ENCODE measurements around the gene KDM1B. TPM values are rescaled to one million over a fixed set of nuclear protein-coding genes. Genes with fewer than 3 reads are reported as not detected.

KDM1B gene
- total and polyA plus RNA-seq, 9 donors = 4.7 to 21.7 (median 13.7) TPM

GRCh38 chr6:18263418-18264218 is 108.4 kb downstream of the KDM1B start:
- no peaks in the 10 kb centered on the region for H3K9me3 ChIP-seq
- peaks cover 8% of the 10 kb centered on the region for H3K4me1 ChIP-seq (ENCODE audit: insufficient read depth)
- H3K27me3 ChIP-seq = no peaks in the 10 kb centered on the region
- 0% methylated on average over 43 to 50 of the region's 50 CpGs for WGBS, 3 donors
- DNase-seq = no peak
- peak overlapping the region; percentile 83 for H3K4me3 ChIP-seq
- intact Hi-C loops (cut with DNase I) = loop anchor here in 1 of 4 donors (10.0 kb wide), 1 partner anchor 109 kb away; the partner anchor contains the start of genes KDM1B and TPMT
- no peaks in the 10 kb centered on the region for H3K36me3 ChIP-seq
- H3K27ac ChIP-seq = peak overlapping the region; percentile 93 to 99
- TF ChIP-seq POLR2A (IDR thresholded peaks at IDR 0.05) (no peak), CTCF (IDR thresholded peaks at IDR 0.05) (no peak), EP300 (IDR thresholded peaks at IDR 0.05) (no peak)

DNA sequence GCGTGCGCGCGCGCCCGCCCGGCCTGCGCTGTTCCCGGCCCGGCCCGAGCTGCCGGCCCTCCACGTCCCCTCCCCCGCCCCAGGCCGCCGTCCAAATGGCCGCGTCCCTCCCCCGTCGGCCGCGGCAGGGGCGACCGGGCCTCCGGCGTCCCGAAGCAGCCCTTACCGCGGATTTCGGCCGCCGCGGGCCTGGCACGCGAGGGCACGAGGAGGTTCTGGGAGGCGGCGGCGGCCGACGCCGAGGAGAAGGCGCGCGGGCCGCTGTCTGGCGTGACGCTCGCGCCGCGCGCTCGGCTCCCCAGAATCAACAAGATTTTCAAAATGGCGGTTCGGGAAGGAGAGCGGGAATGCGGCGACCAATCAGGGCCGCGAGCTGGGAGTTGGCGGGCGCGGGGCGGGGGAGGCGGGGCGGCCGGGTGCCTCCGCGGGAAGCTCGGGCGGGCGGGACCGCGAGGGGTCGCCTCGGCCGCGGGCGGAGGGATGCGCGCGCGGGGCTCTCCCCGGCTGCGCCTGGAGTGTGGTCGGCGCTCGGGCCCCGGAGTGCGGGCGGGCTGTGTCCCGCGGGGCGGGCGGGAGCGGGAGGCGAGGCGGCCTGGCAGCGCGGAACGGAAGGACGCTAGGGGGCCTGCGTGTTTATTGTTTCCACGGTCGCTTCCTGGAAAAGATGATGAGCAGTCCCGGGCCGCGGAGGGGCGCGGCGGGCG is 109.1 kb downstream of the KDM1B start, which contains the start of gene DEK:
Gene DEK, minus strand, starts transcription at position 312 of the 704 bp plus-strand sequence. CDS start 543 bp downstream, outside the sequence.
- H3K4me1 ChIP-seq (ENCODE audit: insufficient read depth) = peaks cover 8% of the 10 kb centered on the region
- DNase-seq = peak; percentile 87 to 93 (median 88)
- no peaks in the 10 kb centered on the region for H3K9me3 ChIP-seq
- no peak for TF ChIP-seq EP300 (IDR thresholded peaks at IDR 0.05)
- peak; percentile 47 to 62 (median 50) for TF ChIP-seq CTCF (IDR thresholded peaks at IDR 0.05)
- peak; percentile 49 for TF ChIP-seq POLR2A (IDR thresholded peaks at IDR 0.05)
- WGBS, 3 donors = 0 to 1% (median 0%) methylated on average over 29 to 113 of the region's 113 CpGs
- peak within 1 kb of the TSS; percentile 83 for H3K4me3 ChIP-seq
- intact Hi-C loops (cut with DNase I) = loop anchor here in 1 of 4 donors (10.0 kb wide), 1 partner anchor 110 kb away; the partner anchor contains the start of genes KDM1B and TPMT
- H3K27ac ChIP-seq = peak within 1 kb of the TSS; percentile 93 to 99
- H3K36me3 ChIP-seq = no peaks in the 10 kb centered on the region
- H3K27me3 ChIP-seq = no peaks in the 10 kb centered on the region

DNA sequence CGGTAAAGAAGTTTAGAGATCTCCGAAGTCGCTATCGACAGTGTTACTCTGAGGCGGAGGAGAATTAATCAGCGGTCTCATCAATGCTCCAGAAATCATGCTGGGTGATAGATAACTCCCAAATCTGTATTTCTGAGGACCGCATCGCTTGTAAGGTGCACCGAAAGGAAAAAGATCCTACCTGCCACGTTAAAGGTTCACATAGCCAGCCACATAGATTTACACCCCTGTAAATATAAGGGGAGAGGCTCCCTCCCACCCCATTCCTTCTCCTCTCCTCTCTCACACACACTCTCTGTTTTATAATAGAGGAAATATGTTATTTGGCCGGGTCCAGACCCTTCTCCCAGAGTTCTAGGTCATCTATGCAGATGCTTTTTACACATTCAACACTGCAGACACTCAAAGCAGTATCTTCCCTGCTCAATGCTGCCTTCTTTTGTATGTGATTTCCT is 109.7 kb downstream of the KDM1B start:
- Histone ChIP-seq H3K27ac (peak overlapping the region; percentile 93 to 99), H3K4me3 (peak overlapping the region; percentile 83), H3K36me3 (no peaks in the 10 kb centered on the region), H3K27me3 (no peaks in the 10 kb centered on the region), H3K9me3 (no peaks in the 10 kb centered on the region), H3K4me1 (ENCODE audit: insufficient read depth) (peaks cover 8% of the 10 kb centered on the region)
- no peak for TF ChIP-seq CTCF (IDR thresholded peaks at IDR 0.05)
- no peak for TF ChIP-seq POLR2A (IDR thresholded peaks at IDR 0.05)
- no peak for TF ChIP-seq EP300 (IDR thresholded peaks at IDR 0.05)
- intact Hi-C loops (cut with DNase I) = loop anchor here in 1 of 4 donors (10.0 kb wide), 1 partner anchor 110 kb away; the partner anchor contains the start of genes KDM1B and TPMT
- DNase-seq = no peak
- 1 to 5% (median 3%) methylated on average over 10 to 11 of the region's 11 CpGs for WGBS, 3 donors

- peak in 2 of 5 donors; percentile 27 to 28 for DNase-seq
- Histone ChIP-seq H3K27me3 (no peaks in the 10 kb centered on the region), H3K27ac (no peak overlapping the region), H3K4me3 (no peak overlapping the region), H3K4me1 (ENCODE audit: insufficient read depth) (peaks cover 4% of the 10 kb centered on the region), H3K36me3 (no peaks in the 10 kb centered on the region), H3K9me3 (no peaks in the 10 kb centered on the region)
- WGBS, 3 donors = 93 to 95% (median 95%) methylated on average over 13 to 14 of the region's 14 CpGs
- intact Hi-C loops (cut with DNase I) = loop anchor here in 1 of 4 donors (10.0 kb wide), 1 partner anchor 111 kb away; the partner anchor contains the start of genes KDM1B and TPMT
- TF ChIP-seq POLR2A (IDR thresholded peaks at IDR 0.05) (no peak), CTCF (IDR thresholded peaks at IDR 0.05) (no peak), EP300 (IDR thresholded peaks at IDR 0.05) (no peak)
Observed at GRCh38 chr6:18265787-18266522, 110.7 kb downstream of the KDM1B start.

Data from ovary (tissue), 9 donors.